HepG2 (cell line): Measurements from ENCODE around the gene GHRH. TPM values are rescaled to one million over a fixed set of nuclear protein-coding genes. Genes with fewer than 3 reads are reported as not detected.

Experiments
- GTF2F1 ChIP-seq: fragments of 150-350 bp; IDR thresholded peaks from 2 replicates; pipeline ENCODE4 v1.6.1; 2014; ENCODE audit warnings: low read length
- HMG20A ChIP-seq: IDR thresholded peaks from 2 replicates; pipeline ENCODE4 v1.6.1; 2016; ENCODE audit warnings: borderline replicate concordance
- HNRNPUL1 ChIP-seq: fragments of 200-400 bp; formaldehyde crosslinking; IDR thresholded peaks from 2 replicates; pipeline ENCODE4 v1.6.1; 2017; ENCODE audit warnings: low read depth, mild to moderate bottlenecking, low read length, moderate library complexity
- SMC3 ChIP-seq: IDR thresholded peaks from 2 replicates; pipeline ENCODE4 v1.6.1; 2011; ENCODE audit warnings: low read length, improper control_type of control experiment
- SP2 ChIP-seq: sonication (generic); formaldehyde crosslinking; IDR thresholded peaks from 2 replicates; pipeline ENCODE4 v1.5.1; 2020; ENCODE audit warnings: mild to moderate bottlenecking, missing genetic modification reagents
- ZBTB3 ChIP-seq: sonication (generic); formaldehyde crosslinking; IDR thresholded peaks from 2 replicates; pipeline ENCODE4 v1.4.0; 2020; ENCODE audit warnings: low read depth, mild to moderate bottlenecking, moderate library complexity, missing genetic modification reagents, borderline replicate concordance
- ZFP90 ChIP-seq: sonication (generic); formaldehyde crosslinking; IDR thresholded peaks from 2 replicates; pipeline ENCODE4 v1.8.0; 2022; ENCODE audit warnings: missing genetic modification reagents, mild to moderate bottlenecking, inconsistent platforms, borderline replicate concordance
- ZNF660 ChIP-seq: sonication (generic); formaldehyde crosslinking; IDR thresholded peaks from 2 replicates; pipeline ENCODE4 v1.5.1; 2020; ENCODE audit warnings: mild to moderate bottlenecking, low read depth, missing genetic modification reagents, borderline replicate concordance
- ZSCAN25 ChIP-seq: sonication (generic); formaldehyde crosslinking; IDR thresholded peaks from 2 replicates; pipeline ENCODE4 v1.8.0; 2022; ENCODE audit warnings: mild to moderate bottlenecking, missing genetic modification reagents
- polyA plus RNA-seq, 8 experiments: library from polyadenylated mRNA; depleted of rRNA in 3 of 8; stranded (reverse) in 7 of 8; unstranded in 1 of 8; fragments of >200 nt; fragmentation: Illumina TruSeq in 4 of 8; extraction: Trizol in 4 of 8; gene quantifications; 2 replicates each; pipeline versions ENCODE4 v1.2.1 to v1.2.3, GENCODE V29; 2011 to 2016; ENCODE audit warnings: low read depth in 4 of 8, missing spikeins in 1 of 8, mixed read lengths in 1 of 8; ENCODE audit not compliant: insufficient read depth in 1 of 8
- total RNA-seq, 5 experiments: library from RNA; depleted of rRNA; stranded (reverse); fragments of >200 nt; fragmentation: Illumina TruSeq; extraction: Trizol; gene quantifications; 2 replicates each; pipeline ENCODE4 v1.2.3, GENCODE V29; 2016; ENCODE audit warnings: low read depth in 1 of 5
- TF ChIP-seq, protein P1 (sequence below): IDR thresholded peaks from 2 replicates; pipeline ENCODE4 v1.6.1; 2016; ENCODE audit warnings: missing biosample characterization, missing genetic modification reagents, low read depth
- TF ChIP-seq, protein P2 (sequence below): sonication (generic); formaldehyde crosslinking; IDR thresholded peaks from 2 replicates; pipeline ENCODE4 v1.8.0; 2022; ENCODE audit warnings: mild to moderate bottlenecking, missing genetic modification reagents; ENCODE audit not compliant: insufficient replicate concordance
- TF ChIP-seq, protein P3 (sequence below): sonication (generic); formaldehyde crosslinking; IDR thresholded peaks from 2 replicates; pipeline ENCODE4 v1.4.0; 2020; ENCODE audit warnings: missing genetic modification reagents, mild to moderate bottlenecking, borderline replicate concordance

Gene GHRH
- total and polyA plus RNA-seq, 2 of the 13 experiments (the other 11 are each of a cell fraction or from before 2014, with no cell fraction given) = not detected

DNA sequence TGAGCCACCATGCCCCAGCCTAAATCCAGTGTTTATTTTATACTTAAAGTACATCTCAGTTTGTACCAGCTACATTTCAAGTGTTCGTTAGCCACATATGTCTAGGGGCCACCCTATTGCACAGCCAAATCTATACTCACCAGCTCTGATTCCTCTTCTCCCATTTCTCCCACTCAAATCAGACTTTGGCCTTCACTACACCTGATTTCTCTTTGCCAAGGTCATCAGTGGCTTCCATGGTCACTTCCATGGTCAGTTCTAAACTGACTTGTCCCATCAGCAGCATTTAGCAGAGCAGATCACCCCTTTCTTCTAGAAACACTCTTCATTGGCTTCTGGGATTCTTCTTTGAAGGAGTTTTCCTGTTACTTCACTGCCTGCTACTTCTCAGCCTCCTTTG lies 14.1 kb downstream of the GHRH start (continued):
- TF ChIP-seq, protein P1, sequence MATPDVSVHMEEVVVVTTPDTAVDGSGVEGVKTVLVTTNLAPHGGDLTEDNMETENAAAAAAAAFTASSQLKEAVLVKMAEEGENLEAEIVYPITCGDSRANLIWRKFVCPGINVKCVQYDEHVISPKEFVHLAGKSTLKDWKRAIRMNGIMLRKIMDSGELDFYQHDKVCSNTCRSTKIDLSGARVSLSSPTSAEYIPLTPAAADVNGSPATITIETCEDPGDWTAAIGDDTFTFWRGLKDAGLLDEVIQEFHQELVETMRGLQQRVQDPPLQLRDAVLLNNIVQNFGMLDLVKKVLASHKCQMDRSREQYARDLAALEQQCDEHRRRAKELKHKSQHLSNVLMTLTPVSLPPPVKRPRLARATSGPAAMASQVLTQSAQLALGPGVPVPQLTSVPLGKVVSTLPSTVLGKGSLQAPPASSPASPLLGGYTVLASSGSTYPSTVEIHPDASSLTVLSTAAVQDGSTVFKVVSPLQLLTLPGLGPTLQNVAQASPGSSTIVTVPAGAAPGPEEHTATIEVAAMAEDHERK (CRISPR knock-in tag) = no peak
- TF ChIP-seq ZBTB3 (CRISPR knock-in tag) (no peak), SMC3 (no peak), SP2 (CRISPR knock-in tag) (no peak), HMG20A (CRISPR knock-in tag) (no peak), GTF2F1 (no peak), ZNF660 (CRISPR knock-in tag) (no peak), ZSCAN25 (CRISPR knock-in tag) (no peak), HNRNPUL1 (no peak), ZFP90 (CRISPR knock-in tag) (no peak)
- TF ChIP-seq, protein P2, sequence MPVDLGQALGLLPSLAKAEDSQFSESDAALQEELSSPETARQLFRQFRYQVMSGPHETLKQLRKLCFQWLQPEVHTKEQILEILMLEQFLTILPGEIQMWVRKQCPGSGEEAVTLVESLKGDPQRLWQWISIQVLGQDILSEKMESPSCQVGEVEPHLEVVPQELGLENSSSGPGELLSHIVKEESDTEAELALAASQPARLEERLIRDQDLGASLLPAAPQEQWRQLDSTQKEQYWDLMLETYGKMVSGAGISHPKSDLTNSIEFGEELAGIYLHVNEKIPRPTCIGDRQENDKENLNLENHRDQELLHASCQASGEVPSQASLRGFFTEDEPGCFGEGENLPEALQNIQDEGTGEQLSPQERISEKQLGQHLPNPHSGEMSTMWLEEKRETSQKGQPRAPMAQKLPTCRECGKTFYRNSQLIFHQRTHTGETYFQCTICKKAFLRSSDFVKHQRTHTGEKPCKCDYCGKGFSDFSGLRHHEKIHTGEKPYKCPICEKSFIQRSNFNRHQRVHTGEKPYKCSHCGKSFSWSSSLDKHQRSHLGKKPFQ = no peak
- TF ChIP-seq, protein P3, sequence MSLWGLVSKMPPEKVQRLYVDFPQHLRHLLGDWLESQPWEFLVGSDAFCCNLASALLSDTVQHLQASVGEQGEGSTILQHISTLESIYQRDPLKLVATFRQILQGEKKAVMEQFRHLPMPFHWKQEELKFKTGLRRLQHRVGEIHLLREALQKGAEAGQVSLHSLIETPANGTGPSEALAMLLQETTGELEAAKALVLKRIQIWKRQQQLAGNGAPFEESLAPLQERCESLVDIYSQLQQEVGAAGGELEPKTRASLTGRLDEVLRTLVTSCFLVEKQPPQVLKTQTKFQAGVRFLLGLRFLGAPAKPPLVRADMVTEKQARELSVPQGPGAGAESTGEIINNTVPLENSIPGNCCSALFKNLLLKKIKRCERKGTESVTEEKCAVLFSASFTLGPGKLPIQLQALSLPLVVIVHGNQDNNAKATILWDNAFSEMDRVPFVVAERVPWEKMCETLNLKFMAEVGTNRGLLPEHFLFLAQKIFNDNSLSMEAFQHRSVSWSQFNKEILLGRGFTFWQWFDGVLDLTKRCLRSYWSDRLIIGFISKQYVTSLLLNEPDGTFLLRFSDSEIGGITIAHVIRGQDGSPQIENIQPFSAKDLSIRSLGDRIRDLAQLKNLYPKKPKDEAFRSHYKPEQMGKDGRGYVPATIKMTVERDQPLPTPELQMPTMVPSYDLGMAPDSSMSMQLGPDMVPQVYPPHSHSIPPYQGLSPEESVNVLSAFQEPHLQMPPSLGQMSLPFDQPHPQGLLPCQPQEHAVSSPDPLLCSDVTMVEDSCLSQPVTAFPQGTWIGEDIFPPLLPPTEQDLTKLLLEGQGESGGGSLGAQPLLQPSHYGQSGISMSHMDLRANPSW (CRISPR knock-in tag) = no peak
- TF ChIP-seq, all 625 proteins: peak for 6
